PC-3 (cell line): ENCODE measurements around the gene NRG3.

Source experiments
- EZH2 ChIP-seq: fragments of 300-600 bp; sonication (generic); IDR thresholded peaks from one replicate; pipeline ENCODE4 v1.6.1; 2017; ENCODE audit warnings: antibody characterized with exemption, mild to moderate bottlenecking, low read length; ENCODE audit not compliant: unreplicated experiment
- TF ChIP-seq, protein P1 (sequence below): fragments of 300-600 bp; sonication (generic); conservative IDR thresholded peaks from 2 replicates; pipeline ENCODE4 v1.5.1; 2017; ENCODE audit warnings: antibody characterized with exemption, low read depth, mild to moderate bottlenecking, low read length

- TF ChIP-seq, protein P1, sequence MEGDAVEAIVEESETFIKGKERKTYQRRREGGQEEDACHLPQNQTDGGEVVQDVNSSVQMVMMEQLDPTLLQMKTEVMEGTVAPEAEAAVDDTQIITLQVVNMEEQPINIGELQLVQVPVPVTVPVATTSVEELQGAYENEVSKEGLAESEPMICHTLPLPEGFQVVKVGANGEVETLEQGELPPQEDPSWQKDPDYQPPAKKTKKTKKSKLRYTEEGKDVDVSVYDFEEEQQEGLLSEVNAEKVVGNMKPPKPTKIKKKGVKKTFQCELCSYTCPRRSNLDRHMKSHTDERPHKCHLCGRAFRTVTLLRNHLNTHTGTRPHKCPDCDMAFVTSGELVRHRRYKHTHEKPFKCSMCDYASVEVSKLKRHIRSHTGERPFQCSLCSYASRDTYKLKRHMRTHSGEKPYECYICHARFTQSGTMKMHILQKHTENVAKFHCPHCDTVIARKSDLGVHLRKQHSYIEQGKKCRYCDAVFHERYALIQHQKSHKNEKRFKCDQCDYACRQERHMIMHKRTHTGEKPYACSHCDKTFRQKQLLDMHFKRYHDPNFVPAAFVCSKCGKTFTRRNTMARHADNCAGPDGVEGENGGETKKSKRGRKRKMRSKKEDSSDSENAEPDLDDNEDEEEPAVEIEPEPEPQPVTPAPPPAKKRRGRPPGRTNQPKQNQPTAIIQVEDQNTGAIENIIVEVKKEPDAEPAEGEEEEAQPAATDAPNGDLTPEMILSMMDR, result no peak
- no peak for TF ChIP-seq EZH2
These were observed 768.6 kb downstream of the NRG3 start for GRCh38 chr10:82643601-82644000.
